KMS-11 (cell line): Measurements from ENCODE around the gene STK32C.

Source experiments
- H2AFZ ChIP-seq: fragments of 200-600 bp; sonication (generic); 2 replicates; pipeline ENCODE4 v1.6.1; 2016; ENCODE audit warnings: antibody characterized with exemption, mixed run types, low read depth
- H3K27ac ChIP-seq: fragments of 200-600 bp; sonication (generic); 2 replicates; pipeline ENCODE4 v1.6.1; 2016; ENCODE audit warnings: mild to moderate bottlenecking, mixed run types
- H3K27me3 ChIP-seq: fragments of 200-600 bp; sonication (generic); 2 replicates; pipeline ENCODE4 v1.6.1; 2017; ENCODE audit warnings: mild to moderate bottlenecking, low read depth, mixed run types, moderate library complexity; ENCODE audit not compliant: insufficient read depth
- H3K36me3 ChIP-seq: fragments of 200-600 bp; sonication (generic); 2 replicates; pipeline ENCODE4 v1.6.1; 2017; ENCODE audit warnings: mild to moderate bottlenecking, mixed run types; ENCODE audit not compliant: insufficient read depth
- H3K4me1 ChIP-seq: fragments of 200-600 bp; sonication (generic); 2 replicates; pipeline ENCODE4 v1.6.1; 2016; ENCODE audit warnings: mild to moderate bottlenecking, low read depth, mixed run types; ENCODE audit not compliant: poor library complexity, severe bottlenecking
- H3K4me2 ChIP-seq: fragments of 200-600 bp; sonication (generic); 2 replicates; pipeline ENCODE4 v1.7.0; 2016; ENCODE audit warnings: mild to moderate bottlenecking, mixed run types
- H3K4me3 ChIP-seq: fragments of 200-600 bp; sonication (generic); IDR thresholded peaks from 2 replicates; pipeline ENCODE4 v1.6.1; 2017; ENCODE audit warnings: low read depth, low read length, mixed read lengths; ENCODE audit not compliant: insufficient read depth
- H3K79me2 ChIP-seq: fragments of 200-600 bp; sonication (generic); 2 replicates; pipeline ENCODE4 v1.6.1; 2016; ENCODE audit warnings: low read depth, mixed run types; ENCODE audit not compliant: insufficient read depth
- H3K9ac ChIP-seq: fragments of 200-600 bp; sonication (generic); 2 replicates; pipeline ENCODE4 v1.6.1; 2016; ENCODE audit warnings: mild to moderate bottlenecking, mixed run types
- H4K20me1 ChIP-seq: fragments of 200-600 bp; sonication (generic); 2 replicates; pipeline ENCODE4 v1.6.1; 2016; ENCODE audit warnings: mild to moderate bottlenecking, mixed run types; ENCODE audit not compliant: insufficient read depth
- CTCF ChIP-seq: fragments of 200-600 bp; sonication (generic); conservative IDR thresholded peaks from 2 replicates; pipeline ENCODE4 v1.6.1; 2017; ENCODE audit warnings: low read depth, mild to moderate bottlenecking, antibody characterized with exemption, low read length, moderate library complexity, mixed read lengths

The STK32C gene

GRCh38 chr10:132249824-132250375, 57.9 kb downstream of the STK32C start:
- no peak overlapping the region for H3K4me3 ChIP-seq
- no peaks in the 10 kb centered on the region for H3K79me2 ChIP-seq
- no peak overlapping the region for H3K27ac ChIP-seq
- no peak overlapping the region for H3K9ac ChIP-seq
- TF ChIP-seq CTCF, result no peak
- no peak overlapping the region for H2AFZ ChIP-seq
- H3K27me3 ChIP-seq, result peaks cover 9% of the 10 kb centered on the region
- no peaks in the 10 kb centered on the region for H3K36me3 ChIP-seq
- H3K4me1 ChIP-seq, result no peaks in the 10 kb centered on the region
- H4K20me1 ChIP-seq, result no peaks in the 10 kb centered on the region
- no peak overlapping the region for H3K4me2 ChIP-seq

DNA sequence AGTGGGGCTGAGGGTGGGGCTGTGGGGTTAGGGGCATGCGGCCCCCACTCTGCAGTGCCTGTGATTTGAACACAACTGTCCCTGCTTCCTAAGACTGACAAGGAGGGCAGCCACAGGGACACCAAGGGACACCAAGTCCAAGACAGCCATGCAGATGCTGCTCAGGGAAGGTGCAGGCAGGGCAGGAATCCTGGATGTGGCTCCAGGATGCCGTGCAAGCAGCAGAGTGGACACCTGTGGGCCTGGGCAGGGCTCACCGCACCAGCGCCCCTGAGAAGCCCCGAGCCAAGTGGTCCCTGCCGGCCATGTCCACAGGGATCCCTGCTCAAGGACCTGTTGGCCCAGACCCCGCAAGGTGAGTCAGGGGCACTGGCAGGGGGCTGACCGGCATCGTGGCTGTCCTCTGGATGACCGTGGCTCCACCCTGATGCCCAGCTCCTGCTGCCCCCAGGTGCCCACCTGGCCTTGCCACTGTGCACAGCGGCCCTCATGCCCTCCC, 58.5 kb downstream of the STK32C start:
- Histone ChIP-seq H3K4me1 (no peaks in the 10 kb centered on the region), H3K9ac (no peak overlapping the region), H3K4me2 (no peak overlapping the region), H2AFZ (no peak overlapping the region), H3K79me2 (no peaks in the 10 kb centered on the region), H3K27ac (no peak overlapping the region), H4K20me1 (no peaks in the 10 kb centered on the region), H3K27me3 (peaks cover 13% of the 10 kb centered on the region), H3K36me3 (no peaks in the 10 kb centered on the region), H3K4me3 (no peak overlapping the region)
- TF ChIP-seq CTCF, result no peak

DNA sequence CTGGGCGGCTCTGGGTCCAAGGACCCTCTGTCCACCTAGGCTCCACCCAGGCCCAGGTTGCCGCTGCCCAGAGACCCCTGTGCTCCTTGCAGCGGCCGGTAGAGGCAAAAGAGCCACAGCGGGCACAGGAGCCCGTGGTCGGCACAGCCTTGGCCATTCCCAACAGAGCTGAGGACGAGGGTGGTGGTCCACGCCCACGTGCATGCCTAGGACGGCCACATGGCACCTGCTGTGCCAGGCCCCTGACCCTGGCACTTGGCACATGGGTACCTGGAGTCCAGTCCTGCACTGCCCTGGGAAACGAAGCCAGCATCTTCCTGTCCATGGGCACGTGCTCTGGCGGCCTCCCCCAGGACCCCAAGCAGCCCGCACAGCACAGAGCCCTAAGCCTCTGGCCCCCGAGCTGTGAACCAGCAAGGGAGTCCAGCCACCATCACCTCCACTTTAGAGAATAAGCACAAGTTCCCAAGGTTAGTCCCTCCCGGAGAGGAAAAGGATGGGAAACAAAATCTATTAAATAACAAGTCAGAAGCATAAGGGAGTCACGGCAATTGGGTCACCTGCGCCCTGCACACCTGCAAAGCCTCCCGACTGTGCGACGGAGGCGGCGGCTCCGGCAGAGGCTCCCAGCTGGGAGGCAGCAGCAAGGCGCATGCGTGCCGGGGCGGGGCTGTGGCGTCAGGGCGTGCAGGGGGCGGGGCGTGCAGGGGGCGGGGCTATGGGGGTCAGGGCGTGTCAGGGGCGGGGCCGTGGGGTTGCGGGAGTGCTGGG, 59.1 kb downstream of the STK32C start:
- Histone ChIP-seq H3K27me3 (peaks cover 15% of the 10 kb centered on the region), H3K4me1 (no peaks in the 10 kb centered on the region), H3K9ac (no peak overlapping the region), H3K4me2 (no peak overlapping the region), H3K27ac (no peak overlapping the region), H2AFZ (no peak overlapping the region), H4K20me1 (no peaks in the 10 kb centered on the region), H3K79me2 (no peaks in the 10 kb centered on the region), H3K4me3 (no peak overlapping the region), H3K36me3 (no peaks in the 10 kb centered on the region)
- no peak for TF ChIP-seq CTCF

DNA sequence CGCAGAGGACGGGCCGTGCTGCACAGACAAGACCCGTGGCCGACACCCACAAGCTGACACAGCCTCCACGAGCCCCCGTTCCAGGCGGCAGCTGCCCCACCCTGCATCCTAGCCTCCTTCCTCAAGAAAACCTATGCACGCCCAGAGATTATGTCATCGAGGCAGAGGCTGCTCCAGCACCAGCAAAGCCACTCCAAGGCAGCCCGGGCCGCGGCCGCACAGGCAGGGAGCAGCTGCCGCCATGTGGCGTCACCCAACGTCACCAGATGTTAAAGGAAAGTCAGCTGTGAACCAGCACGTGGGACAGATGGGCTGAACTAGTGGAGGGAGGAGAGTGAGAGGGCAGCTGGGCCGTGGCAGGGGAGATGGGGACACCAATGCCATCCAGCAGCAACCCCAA, 59.8 kb downstream of the STK32C start:
- TF ChIP-seq CTCF, result no peak
- H4K20me1 ChIP-seq, result no peaks in the 10 kb centered on the region
- no peak overlapping the region for H2AFZ ChIP-seq
- H3K79me2 ChIP-seq, result no peaks in the 10 kb centered on the region
- H3K4me1 ChIP-seq, result no peaks in the 10 kb centered on the region
- no peaks in the 10 kb centered on the region for H3K36me3 ChIP-seq
- H3K4me3 ChIP-seq, result no peak overlapping the region
- no peak overlapping the region for H3K27ac ChIP-seq
- H3K27me3 ChIP-seq, result peaks cover 16% of the 10 kb centered on the region
- H3K9ac ChIP-seq, result no peak overlapping the region
- H3K4me2 ChIP-seq, result no peak overlapping the region
